Endothelial cell of umbilical vein (primary cell): Measurements from ENCODE around the gene TSPAN5. TPM values are rescaled to one million over a fixed set of nuclear protein-coding genes. Genes with fewer than 3 reads are reported as not detected.
"Not testable (repeated sequence)": the region's sequence is repeated elsewhere in the genome, so short reads cannot be mapped to it uniquely, and the experiment has no call there.

Experiments
- BruUV-seq: library from RNA; stranded (reverse); fragments of 400-500 nt; replicated peaks from 2 replicates; lab custom pipeline; 2021; lab: Mats Ljungman, UMichigan
- CTCF ChIA-PET: fragments of 300-600, 350-600 bp; sonication (Branson Sonifier 250); formaldehyde crosslinking; loops from one replicate; lab custom pipeline; 2021; ENCODE audit warnings: antibody characterized with exemption, inconsistent platforms; lab: Charles Lee
- POLR2A ChIA-PET: fragments of 300-600, 350-600 bp; sonication (Branson Sonifier 250); formaldehyde crosslinking; loops from one replicate; lab custom pipeline; 2021; ENCODE audit warnings: antibody characterized with exemption, inconsistent platforms; lab: Charles Lee
- DNase-seq: peaks from one replicate; pipeline ENCODE4 v3.0.0-alpha.2; 2011; ENCODE audit warnings: low read depth, low spot score
- FAIRE-seq: peaks from 2 replicates; lab custom pipeline; 2011; peaks lifted over from hg19 to GRCh38; lab: Jason Lieb, UNC
- H2AFZ ChIP-seq: 2 replicates; pipeline ENCODE4 v1.6.0; 2012; ENCODE audit warnings: low read depth, low read length, control low read depth, inconsistent platforms
- H3K27ac ChIP-seq: 2 replicates; pipeline ENCODE4 v1.5.1; 2011; ENCODE audit warnings: low read depth, mild to moderate bottlenecking, control low read depth, low read length, moderate library complexity; ENCODE audit not compliant: insufficient read depth
- H3K27me3 ChIP-seq, 2 experiments: 2 replicates each; pipeline versions ENCODE4 v1.6.0 to v1.6.1; 2011; ENCODE audit warnings: low read length in 2 of 2, mixed read lengths in 1 of 2; ENCODE audit not compliant: control insufficient read depth in 2 of 2, insufficient read depth in 2 of 2
- H3K36me3 ChIP-seq, 2 experiments: 2 replicates in 1 of 2; 3 replicates in 1 of 2; pipeline ENCODE4 v1.5.1; 2011; ENCODE audit warnings: low read length in 2 of 2, mild to moderate bottlenecking in 1 of 2, moderate library complexity in 1 of 2; ENCODE audit not compliant: control insufficient read depth in 2 of 2, insufficient read depth in 2 of 2; ENCODE audit errors: extremely low read depth in 1 of 2
- H3K4me1 ChIP-seq: 3 replicates; pipeline ENCODE4 v1.5.1; 2011; ENCODE audit warnings: mild to moderate bottlenecking, low read length; ENCODE audit not compliant: control insufficient read depth, insufficient read depth; ENCODE audit errors: extremely low read depth
- H3K4me2 ChIP-seq: 2 replicates; pipeline ENCODE4 v1.6.1; 2011; ENCODE audit warnings: low read length, control low read depth, mixed read lengths; ENCODE audit not compliant: insufficient read depth
- H3K4me3 ChIP-seq, 3 experiments: fragments of 200-600 bp in 1 of 3; sonication (generic), shearing (Covaris generic) in 1 of 3; replicated peaks in 1 of 3; 2 replicates each; pipeline ENCODE4 v1.5.1; 2011 to 2016; ENCODE audit warnings: control low read depth in 3 of 3, low read length in 3 of 3, mild to moderate bottlenecking in 2 of 3, inconsistent platforms in 1 of 3, low read depth in 1 of 3, moderate library complexity in 1 of 3; ENCODE audit not compliant: insufficient read depth in 1 of 3
- H3K79me2 ChIP-seq: 2 replicates; pipeline ENCODE4 v1.6.0; 2012; ENCODE audit warnings: low read length, inconsistent platforms; ENCODE audit not compliant: control insufficient read depth, insufficient read depth
- H3K9ac ChIP-seq: replicated peaks from 2 replicates; pipeline ENCODE3; 2011; ENCODE audit warnings: low read length, control low read depth; ENCODE audit not compliant: insufficient read depth; ENCODE audit errors: extremely low read depth
- H3K9me1 ChIP-seq: replicated peaks from 3 replicates; pipeline ENCODE4 v1.6.0; 2011; ENCODE audit warnings: mild to moderate bottlenecking, low read length; ENCODE audit not compliant: control insufficient read depth, insufficient read depth; ENCODE audit errors: extremely low read depth
- H3K9me3 ChIP-seq: replicated peaks from 2 replicates; pipeline ENCODE4 v1.5.1; 2012; ENCODE audit warnings: low read length, inconsistent platforms; ENCODE audit not compliant: control insufficient read depth, insufficient read depth
- H4K20me1 ChIP-seq: replicated peaks from 2 replicates; pipeline ENCODE3; 2011; ENCODE audit warnings: mild to moderate bottlenecking, low read length; ENCODE audit not compliant: control insufficient read depth, insufficient read depth; ENCODE audit errors: extremely low read depth
- CTCF ChIP-seq, 2 donors: IDR thresholded peaks; 1 replicate in 1 of 2; 2 replicates in 1 of 2; pipeline ENCODE4 v1.5.1; 2011; ENCODE audit warnings: low read length in 2 of 2, mild to moderate bottlenecking in 2 of 2, moderate library complexity in 2 of 2, control low read depth in 1 of 2, inconsistent platforms in 1 of 2, low read depth in 1 of 2; ENCODE audit not compliant: insufficient read depth in 1 of 2; ENCODE audit errors: extremely low read depth in 1 of 2
- EZH2 ChIP-seq: IDR thresholded peaks from 2 replicates; pipeline ENCODE4 v1.6.1; 2012; ENCODE audit warnings: borderline replicate concordance, low read depth, mild to moderate bottlenecking, moderate library complexity, low read length, inconsistent platforms; ENCODE audit not compliant: severe bottlenecking
- FOS ChIP-seq: IDR thresholded peaks from 2 replicates; pipeline ENCODE4 v1.6.1; 2011; ENCODE audit warnings: mild to moderate bottlenecking, low read length, moderate library complexity, borderline replicate concordance; ENCODE audit not compliant: insufficient read depth
- GATA2 ChIP-seq: IDR thresholded peaks from 2 replicates; pipeline ENCODE4 v1.7.0; 2011; ENCODE audit warnings: low read depth, mild to moderate bottlenecking, moderate library complexity, mixed read lengths, low read length; ENCODE audit not compliant: insufficient read length, insufficient read depth
- JUN ChIP-seq: IDR thresholded peaks from 2 replicates; pipeline ENCODE4 v1.6.1; 2011; ENCODE audit warnings: borderline replicate concordance, low read depth; ENCODE audit not compliant: insufficient read length, insufficient read depth
- MAX ChIP-seq: IDR thresholded peaks from 2 replicates; pipeline ENCODE4 v1.6.1; 2011; ENCODE audit not compliant: insufficient read depth, insufficient read length
- MYC ChIP-seq: IDR thresholded peaks from one replicate; pipeline ENCODE4 v1.6.1; 2011; ENCODE audit warnings: mild to moderate bottlenecking, low read depth, low read length
- POLR2A ChIP-seq: IDR thresholded peaks from 2 replicates; pipeline ENCODE4 v1.6.1; 2012; ENCODE audit warnings: low read depth, mild to moderate bottlenecking, control low read depth, low read length
- POLR2AphosphoS5 ChIP-seq: IDR thresholded peaks from 2 replicates; pipeline ENCODE4 v1.6.1; 2012; ENCODE audit warnings: low read depth, mild to moderate bottlenecking, control low read depth, low read length, moderate library complexity; ENCODE audit not compliant: insufficient read depth
- dilution Hi-C: fragments of 300-500 bp; cut with MboI; formaldehyde crosslinking; loops from one replicate; pipeline ENCODE4 v1.15.0; 2019; ENCODE audit warnings: low sequenced_read_pairs; ENCODE audit not compliant: extremely low pct_ligation_motif_present
- intact Hi-C: fragments of 100-400 bp; cut with micrococcal nuclease; formaldehyde crosslinking; loops from one replicate; pipeline ENCODE4 v1.10.0; 2022
- polyA plus RNA-seq, 4 experiments: library from polyadenylated mRNA; depleted of rRNA in 3 of 4; stranded (reverse) in 3 of 4; unstranded in 1 of 4; fragments of >200 nt; gene quantifications; 2 replicates each; pipeline versions ENCODE4 v1.2.1 to v1.2.3, GENCODE V29; 2011 to 2012; ENCODE audit warnings: missing spikeins in 1 of 4
- total RNA-seq: library from RNA; stranded (reverse); gene quantifications from 2 replicates; pipeline ENCODE4 v1.2.3, GENCODE V29; 2021

Gene TSPAN5
- total and polyA plus RNA-seq, 2 donors (not counting 3 experiments of a cell fraction or from before 2014, with no cell fraction given), result 45.1 to 50.2 TPM

- intact Hi-C loops, result loop anchor here (5.0 kb wide), 2 partner anchors 42 to 147 kb away; no protein-coding TSS in a partner anchor
- Histone ChIP-seq H3K27ac (no peak overlapping the region), H4K20me1 (no peaks in the 10 kb centered on the region), H3K27me3 (no peaks in the 10 kb centered on the region), H3K9ac (no peak overlapping the region), H3K4me1 (peaks cover 22% of the 10 kb centered on the region), H3K79me2 (no peaks in the 10 kb centered on the region), H3K4me2 (no peak overlapping the region), H2AFZ (no peak overlapping the region), H3K4me3 (no peak overlapping the region), H3K9me3 (no peaks in the 10 kb centered on the region), H3K9me1 (no peaks in the 10 kb centered on the region), H3K36me3 (peaks cover 0 to 13% of the 10 kb centered on the region in 2 experiments)
- ChIA-PET CTCF (interaction anchor here (1.3 kb wide), 1 partner anchor 13 kb away, joined by 4 read pairs; no protein-coding TSS in a partner anchor), POLR2A (no interaction called here)
- no peak for DNase-seq
- no peak for FAIRE-seq
- dilution Hi-C loops, result no loop called here
- BruUV-seq, result no TSS peak
- TF ChIP-seq CTCF (IDR thresholded peaks at IDR 0.05; ENCODE audit: extremely low read depth in 1 of 2, insufficient read depth in 1 of 2, low read depth in 1 of 2, low read length in 2 of 2), result no peak
- no peak for TF ChIP-seq FOS
- TF ChIP-seq GATA2, result no peak
- TF ChIP-seq POLR2AphosphoS5, result no peak
- TF ChIP-seq JUN, result no peak
- TF ChIP-seq MYC, result no peak
- TF ChIP-seq POLR2A, result no peak
- no peak for TF ChIP-seq MAX
- TF ChIP-seq EZH2, result no peak
Observed at GRCh38 chr4:98480535-98480934, 177.9 kb downstream of the TSPAN5 start.

DNA sequence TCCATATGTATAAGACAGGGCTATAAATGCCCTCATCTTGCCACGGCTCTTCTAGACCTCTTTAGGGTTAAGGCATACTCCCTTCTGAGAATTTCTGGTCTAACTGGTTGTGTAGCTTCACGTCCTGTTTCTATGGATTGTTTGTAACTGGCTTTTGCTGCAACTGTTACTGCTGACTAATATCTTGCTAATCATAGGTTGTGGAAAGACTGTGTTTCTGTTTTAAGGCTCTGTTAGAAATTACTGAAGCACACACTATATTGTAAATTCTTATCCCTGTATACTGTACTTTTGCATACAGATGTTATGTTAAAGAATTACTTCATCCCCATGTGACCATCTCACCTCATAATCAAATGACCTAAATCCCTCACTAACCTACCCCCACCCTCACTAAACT is 178.8 kb downstream of the TSPAN5 start:
- dilution Hi-C loops, H3K9me1 ChIP-seq, POLR2A ChIA-PET, H3K4me3 ChIP-seq, H2AFZ ChIP-seq, H3K4me2 ChIP-seq, H3K27me3 ChIP-seq, CTCF ChIA-PET, intact Hi-C loops, H3K9ac ChIP-seq, BruUV-seq, FAIRE-seq, H3K79me2 ChIP-seq, H3K27ac ChIP-seq, H4K20me1 ChIP-seq, DNase-seq, H3K9me3 ChIP-seq: not testable (repeated sequence)
- Histone ChIP-seq H3K4me1 (peaks cover 22% of the 10 kb centered on the region), H3K36me3 (peaks cover 0 to 16% of the 10 kb centered on the region in 2 experiments)
